Fibroblast of skin of right quadriceps (primary cell): ENCODE data around the gene PAIP1.
"Not testable (repeated sequence)": the region's sequence is repeated elsewhere in the genome, so short reads cannot be mapped to it uniquely, and the experiment has no call there.

Experiments
- DNase-seq: peaks from one replicate; pipeline ENCODE4 v3.0.0-alpha.2; 2013

PAIP1 gene

DNA sequence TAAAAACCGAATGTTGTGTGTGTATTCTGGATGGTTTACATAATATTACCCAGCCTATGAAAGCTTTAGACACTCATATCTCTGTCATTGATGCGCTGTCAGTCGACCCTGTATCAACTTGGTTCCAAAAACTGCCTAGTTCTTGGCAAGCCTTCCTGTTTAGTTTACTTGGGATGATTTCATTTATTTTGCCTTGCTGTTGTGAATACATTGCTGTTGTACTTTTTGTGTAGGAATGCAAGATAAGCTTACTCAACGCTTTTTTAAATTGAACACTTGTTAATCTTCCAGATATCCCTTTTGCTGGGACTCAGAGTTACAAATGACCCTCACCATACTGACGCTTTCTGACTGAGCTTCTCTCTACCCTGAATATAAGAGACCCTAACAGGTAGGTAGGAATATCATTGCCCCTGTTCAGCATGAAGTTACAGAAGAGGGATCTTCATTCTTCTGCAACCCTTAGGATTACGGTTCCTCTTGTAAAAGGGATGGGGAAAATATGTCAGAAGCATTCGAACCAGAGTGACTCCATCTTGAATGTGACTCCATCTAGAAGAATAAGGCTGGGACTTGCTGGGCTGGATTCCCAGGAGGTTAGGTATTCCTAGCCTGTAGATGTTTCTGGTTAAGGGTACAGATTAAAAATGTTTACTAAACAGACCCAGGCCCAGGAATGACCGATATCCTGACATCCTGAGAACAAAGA is 13.7 kb upstream of the PAIP1 start:
- DNase-seq, result no peak

DNA sequence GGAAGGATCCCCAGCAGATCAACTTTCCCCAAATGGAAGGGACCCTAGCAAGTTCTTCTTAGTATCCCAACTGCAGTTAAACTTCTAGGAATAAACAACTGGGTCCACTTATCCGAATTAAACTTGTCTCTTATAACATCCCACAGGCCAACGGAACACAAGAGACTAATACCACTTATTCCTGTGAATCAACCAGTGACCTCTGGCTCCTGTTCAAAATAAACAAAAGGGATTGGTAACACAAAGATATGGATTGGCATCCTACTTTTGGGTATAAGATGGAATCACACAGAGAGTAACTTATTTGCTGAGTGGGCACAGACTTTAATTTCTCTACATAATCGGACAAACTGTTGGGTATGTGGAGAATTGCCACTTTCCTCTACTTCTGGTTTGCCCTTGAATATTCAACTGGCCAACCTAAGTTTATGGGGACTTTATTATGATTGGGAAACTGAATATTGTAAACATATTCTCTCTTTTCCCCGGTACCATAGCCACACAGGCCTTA is 12.4 kb upstream of the PAIP1 start:
- no peak for DNase-seq

DNA sequence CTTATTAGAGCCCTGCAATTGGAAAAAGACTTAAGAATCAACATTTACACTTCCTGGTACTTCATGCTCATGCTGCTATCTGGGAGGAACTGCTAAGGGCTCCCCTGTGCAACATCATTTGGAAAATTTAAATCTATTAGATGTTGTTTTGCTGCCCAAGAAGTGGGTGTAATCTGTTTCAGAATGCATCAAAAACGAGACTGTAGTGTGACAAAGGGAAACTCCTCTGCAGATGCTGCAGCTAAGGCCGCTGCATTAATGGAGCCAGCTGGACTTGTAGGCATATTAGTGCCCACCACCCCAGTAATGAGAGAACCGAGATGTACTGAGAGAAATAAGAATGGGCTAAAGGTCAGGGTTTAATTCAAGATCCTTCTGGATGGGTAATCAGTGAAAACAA is 11.1 kb upstream of the PAIP1 start:
- no peak for DNase-seq

DNA sequence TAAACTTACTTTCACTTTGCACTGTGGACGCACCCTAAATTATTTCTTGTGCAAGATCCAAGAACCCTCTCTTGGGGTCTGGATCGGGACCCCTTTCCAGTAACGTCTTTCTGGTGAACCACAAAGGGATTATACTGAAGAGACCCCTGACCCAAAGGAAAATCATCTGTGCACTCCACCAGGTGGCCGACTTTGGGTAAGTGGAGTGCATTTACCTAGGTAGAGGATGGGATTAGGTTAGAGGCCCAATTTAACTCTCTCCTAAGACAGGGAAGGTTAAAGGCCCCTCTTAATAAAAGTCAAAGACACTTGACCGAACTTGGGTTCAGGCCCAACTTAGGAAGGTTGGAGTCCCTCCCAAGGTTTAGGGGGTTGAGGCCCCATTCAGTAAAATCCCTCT is 8.2 kb upstream of the PAIP1 start:
- no peak for DNase-seq

DNA sequence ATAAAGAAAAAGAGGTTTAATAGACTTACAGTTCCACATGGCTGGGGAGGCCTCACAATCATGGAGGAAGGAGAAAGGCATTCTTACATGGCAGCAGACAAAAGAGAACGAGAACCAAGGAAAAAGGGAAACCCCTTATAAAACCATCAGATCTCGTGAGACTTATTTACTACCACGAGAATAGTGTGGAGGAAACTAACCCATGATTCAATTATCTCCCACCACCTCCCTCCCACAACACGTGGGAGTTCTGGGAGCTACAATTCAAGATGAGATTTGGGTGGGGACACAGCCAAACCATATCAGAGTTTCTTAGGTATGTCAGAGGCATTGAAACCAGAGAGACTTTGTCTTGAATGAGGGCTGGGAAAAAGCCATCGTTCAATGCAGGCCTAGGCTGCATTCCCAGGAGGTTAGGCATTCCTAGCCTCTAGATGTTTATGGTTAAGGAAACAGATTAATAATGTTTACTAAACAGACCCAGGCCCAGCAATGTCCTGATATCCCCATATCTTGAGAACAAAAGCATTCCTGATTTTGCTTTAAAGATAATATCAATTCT is 7.5 kb upstream of the PAIP1 start:
- no peak for DNase-seq

DNA sequence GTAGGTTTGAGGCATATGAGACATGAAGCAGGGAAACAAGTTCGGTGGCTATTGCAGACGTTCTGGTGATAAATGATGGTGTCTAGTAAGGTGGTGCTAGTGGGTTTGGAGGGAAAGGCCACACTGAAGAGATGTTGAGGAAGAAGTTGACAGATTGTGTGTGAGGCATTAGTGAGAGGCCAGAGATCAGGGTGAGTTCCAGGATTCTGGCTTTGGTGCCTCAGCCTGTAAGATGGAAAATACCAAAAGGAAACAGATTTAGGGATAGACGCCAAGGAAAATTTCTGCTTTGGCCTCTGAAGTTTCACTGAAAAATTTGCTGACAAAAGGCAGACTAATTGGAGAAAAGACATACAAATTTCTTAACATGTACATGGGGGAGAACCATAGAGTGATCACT is 6.4 kb upstream of the PAIP1 start:
- no peak for DNase-seq

DNA sequence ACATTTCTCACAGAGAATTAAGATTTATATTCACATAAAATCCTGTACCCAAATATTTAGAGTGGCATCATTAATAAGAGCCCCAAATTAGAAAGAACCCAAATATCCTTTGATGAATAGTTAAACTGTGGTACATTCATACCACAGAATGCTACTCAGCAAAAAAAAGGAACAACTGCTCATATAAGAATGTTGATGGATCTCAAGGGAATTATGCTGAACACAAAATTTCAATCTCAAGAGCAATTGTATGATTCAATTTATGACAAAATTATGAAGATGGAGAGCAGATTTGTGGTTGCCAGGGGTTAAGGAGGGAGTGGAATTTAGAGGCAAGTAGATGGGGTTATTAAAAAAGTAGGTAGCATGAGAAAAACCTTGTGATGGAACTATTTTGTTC is 4.5 kb upstream of the PAIP1 start:
- peak; percentile 56 for DNase-seq

DNA sequence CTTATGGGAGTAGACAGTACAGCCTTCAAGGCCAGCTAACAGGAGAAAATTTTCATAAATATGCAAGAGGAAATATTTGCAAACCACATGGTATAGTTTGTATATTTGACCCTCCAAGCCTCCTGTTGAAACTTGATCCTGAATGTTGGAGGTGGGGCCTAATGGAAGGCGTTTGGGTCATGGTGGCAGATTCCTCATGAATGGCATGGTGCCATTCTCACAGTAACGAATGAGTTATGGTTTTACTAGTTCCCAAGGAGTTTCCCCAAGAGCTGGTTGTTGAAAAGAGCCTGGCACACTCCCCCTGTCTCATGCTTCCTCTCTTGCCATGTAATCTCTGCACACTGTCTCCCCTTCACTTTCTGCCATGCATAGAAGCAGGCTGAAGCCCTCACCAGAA is 3.3 kb upstream of the PAIP1 start:
- peak; percentile 61 for DNase-seq

DNA sequence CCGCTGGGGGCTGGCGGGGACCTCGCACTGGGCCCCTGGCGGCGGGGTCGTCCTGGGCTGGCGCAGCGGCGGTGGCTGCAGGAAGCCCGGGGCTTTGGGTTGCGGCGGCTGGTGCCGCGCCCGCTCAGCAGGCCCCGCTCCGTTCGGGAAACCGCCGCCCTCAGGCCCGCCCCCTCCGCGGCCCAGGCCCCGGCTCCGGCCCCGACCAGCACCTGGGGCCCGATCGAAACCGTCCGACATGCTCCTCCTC is 345 bp downstream of the PAIP1 start:
- not testable (repeated sequence) for DNase-seq

DNA sequence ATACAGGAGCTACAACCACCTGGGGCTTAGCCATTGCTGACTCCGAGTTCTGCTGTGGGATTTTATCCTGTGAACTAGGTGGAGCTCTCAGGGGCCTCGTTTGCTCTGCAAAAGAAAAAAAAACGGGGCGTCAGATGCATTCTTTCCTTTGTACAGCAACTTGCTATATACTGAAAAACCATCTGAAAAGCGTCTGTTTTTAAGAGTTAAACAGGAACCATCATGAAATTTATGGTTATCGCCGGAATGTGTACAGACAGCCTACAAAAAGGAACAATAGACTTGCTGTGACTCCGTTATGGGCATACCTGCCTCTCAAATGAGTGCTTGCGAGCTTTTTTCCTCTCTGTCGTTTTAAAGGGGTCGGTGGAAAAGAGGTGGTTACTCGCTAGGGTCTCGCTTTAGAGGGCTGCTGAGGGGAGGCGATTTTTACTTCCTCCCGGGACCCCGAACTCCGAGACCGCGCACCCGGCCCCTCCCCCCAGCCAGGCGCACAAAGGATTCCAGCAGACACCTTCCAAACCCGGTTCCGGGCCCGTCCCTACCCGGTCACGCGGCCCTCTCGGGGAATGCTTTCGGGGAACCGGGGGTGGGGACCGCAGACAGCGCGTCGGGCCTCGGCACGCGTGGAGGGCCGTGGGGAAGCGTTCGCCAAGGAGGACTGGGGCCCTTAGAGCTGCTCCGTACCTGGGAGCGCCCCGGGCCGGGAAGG is 826 bp downstream of the PAIP1 start:
- peak; percentile 40 for DNase-seq

DNA sequence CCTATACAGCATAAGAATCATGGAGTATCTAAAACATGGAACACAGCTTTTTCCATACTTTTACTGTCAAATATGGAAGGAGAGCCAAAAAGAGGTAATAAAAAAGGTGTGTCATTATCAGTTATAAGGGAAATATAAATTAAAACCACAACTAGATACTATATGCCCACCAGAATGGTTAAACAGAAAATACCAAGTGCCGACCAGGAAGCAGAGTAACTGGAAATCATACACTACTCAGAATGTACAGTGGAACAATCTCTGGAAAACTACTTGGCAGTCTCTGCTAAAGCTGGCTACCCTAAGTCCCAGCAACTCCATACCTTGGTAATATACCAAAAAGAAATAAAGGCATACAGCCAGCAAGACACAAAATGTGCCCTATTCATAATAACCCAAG is 2.4 kb downstream of the PAIP1 start:
- DNase-seq, result no peak

DNA sequence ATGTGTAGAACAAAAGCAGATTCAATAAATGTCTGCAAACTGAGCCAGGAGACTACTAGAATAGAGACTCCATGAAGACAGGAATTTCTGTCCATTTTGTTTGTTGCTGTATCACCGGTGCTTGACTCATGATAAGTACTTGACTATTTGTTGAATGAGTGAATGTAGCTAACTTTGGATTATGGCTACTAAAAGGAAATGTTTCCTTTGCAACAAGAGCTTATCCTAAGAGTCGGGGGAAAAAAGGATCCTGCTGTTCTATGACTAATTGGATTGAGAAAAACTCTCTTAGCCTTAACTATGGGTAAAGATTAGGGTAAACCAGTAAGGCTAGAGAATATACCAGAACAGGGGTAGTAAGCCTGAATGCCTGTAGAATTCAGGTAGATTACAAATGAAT is 3.5 kb downstream of the PAIP1 start:
- peak; percentile 5 for DNase-seq

DNA sequence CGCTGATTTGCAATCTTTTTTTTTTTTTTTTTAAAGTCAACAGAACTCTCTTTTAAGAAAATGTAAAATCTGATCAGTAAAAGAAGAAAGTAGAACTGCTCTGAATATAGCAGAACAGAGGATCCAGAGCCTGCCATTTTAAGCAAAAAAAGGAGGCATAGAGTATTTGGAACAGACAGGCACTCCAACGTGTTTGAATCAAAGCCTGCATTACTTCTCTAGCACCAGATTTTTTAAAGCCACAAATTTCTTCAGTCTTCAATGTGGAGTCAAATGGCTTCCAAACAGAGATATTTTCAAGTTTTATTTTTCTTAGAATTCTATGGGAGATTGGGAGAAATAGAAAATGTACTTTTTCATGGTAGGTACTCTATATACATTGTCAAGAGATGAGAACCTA is 5.1 kb downstream of the PAIP1 start:
- DNase-seq, result no peak

DNA sequence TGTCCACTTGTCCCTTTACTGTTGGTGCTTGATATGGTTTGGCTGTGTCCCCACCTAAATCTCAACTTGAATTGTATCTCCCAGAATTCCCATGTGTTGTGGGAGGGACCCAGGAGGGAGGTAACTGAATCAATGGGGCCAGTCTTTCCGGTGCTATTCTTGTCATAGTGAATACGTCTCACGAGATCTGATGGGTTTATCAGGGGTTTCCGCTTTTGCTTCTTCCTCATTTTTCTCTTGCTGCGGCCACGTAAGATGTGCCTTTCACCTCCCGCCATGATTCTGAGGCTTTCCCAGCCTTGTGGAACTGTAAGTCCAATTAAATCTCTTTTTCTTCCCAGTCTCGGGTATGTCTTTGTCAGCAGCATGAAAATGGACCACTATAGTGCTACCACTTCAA is 7.6 kb downstream of the PAIP1 start:
- not testable (repeated sequence) for DNase-seq

DNA sequence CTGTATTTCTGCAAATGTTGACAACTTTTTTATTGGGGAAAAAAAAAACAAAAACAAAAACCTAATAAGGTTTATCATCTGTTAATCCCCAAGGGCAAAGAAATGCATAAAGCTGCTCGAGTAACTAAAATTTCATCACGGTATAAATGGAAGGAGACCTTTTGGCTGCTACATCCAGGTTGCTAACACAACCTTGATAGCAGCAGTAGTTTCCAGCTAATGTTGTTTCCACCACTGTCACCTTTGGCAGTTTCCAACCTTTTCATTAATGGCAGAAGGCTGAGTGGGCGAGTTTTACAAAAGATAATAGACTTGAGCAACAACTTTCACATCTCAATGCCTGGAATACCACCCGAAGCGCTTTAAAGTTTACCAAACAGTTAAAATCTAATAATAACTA is 8.5 kb downstream of the PAIP1 start:
- no peak for DNase-seq

DNA sequence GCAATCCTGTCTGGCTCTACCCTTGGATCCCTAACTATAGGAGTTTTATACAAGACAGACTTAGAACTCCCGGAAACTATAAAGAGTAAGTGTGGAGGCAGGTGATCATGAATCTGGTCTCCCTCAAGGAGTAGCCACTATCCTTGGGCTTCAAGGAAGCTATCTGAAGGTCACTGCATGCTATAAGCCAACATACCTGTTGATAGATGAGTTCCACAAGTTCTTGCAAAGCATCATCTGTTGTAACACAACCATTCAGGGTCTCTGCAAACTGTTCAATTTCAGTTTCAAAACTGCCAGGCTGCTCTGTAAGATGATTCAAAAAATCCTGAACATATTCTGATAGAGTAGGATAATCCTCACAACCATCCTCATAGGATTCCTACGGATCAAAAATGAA is 9.3 kb downstream of the PAIP1 start:
- no peak for DNase-seq

DNA sequence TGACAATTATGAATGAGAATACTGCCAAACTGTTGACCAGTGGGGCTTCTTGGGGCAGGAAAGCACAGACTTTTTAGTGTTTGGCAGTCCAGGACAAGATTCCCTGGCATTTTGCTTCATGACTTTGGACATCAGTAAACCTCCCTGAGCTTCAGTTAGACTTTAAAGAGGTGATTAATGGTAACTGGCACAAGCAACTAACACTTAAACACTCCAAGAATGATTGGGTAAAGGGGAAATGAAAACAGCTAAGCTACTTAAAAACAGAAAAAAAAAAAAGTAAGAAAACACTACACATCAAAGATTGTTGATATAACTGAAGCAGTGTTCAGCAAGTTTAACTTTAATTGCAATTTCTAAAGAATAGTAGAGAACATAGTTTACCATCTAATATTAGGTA is 13.4 kb downstream of the PAIP1 start:
- no peak for DNase-seq

DNA sequence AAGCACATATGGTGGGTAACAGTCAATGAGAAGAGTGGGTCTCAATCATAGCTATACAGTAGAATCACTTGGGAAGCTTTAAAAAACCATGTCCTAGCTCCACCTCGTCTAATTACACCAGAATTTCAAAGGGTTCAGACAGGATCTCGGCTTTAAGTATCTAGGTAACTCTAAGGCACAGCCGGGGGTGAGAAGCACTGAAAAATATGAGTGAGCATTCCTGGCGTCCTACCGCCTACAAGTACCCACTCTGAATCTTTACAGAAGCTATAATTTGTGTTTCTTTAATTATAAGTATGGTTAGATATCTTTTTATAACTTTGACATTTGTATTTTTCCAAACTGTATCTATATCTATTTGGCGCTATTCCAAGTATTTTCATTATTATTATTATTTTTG is 16.1 kb downstream of the PAIP1 start:
- no peak for DNase-seq

DNA sequence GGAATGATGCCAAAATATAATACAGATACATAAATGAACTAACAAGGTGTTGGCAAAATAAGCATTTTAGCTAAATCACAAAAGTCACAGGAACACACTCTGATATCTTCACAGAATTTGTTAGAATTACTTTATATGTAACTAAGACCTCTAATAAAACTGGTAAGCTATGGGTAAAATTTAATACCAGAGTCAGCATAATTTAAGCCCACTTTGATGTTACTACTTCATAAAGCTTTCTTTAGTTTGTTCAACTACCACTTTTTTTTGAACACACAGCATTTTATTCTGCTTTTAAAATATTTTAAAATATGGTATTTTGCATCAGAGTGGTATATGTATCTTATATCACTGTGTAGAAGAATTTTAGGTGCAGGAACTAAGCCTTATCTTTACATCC is 19.9 kb downstream of the PAIP1 start:
- no peak for DNase-seq

DNA sequence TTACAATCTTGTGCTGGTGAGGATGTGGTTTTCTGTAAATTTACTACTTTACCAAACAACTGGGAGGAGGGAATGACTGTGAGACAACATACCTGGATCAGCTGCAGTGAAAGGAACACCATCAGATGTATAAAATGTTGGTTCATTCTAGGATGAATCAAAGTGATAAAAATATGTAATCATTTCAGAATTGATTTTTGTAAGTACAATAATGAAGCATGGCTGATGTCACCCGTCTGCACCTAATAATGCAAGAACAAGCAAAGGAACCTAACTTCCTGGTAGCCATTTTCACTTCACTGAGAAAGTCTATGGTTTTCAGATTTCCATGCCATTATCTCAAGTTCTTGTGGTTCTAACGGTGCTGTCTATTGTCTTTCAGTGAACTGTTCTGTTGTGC is 23.2 kb downstream of the PAIP1 start:
- no peak for DNase-seq

DNA sequence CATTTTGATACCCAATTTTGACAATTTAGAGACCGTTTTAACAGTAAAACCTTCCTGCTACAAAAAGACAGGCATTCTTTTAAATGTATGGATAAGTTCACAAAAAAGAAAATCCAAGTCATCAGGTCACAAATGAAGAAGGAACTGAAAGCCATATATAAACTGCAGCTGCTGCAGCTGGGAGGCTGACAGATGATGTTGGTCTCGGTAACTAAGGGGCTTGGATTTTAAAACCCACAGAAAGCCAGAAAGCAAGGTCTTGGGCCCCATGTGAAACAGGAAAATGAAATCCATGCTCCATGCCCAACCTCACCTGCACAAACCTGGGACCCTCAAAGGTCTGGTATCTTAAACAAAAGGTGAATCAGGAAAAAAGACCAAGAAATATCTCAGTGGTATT is 26.2 kb downstream of the PAIP1 start:
- DNase-seq, result no peak

DNA sequence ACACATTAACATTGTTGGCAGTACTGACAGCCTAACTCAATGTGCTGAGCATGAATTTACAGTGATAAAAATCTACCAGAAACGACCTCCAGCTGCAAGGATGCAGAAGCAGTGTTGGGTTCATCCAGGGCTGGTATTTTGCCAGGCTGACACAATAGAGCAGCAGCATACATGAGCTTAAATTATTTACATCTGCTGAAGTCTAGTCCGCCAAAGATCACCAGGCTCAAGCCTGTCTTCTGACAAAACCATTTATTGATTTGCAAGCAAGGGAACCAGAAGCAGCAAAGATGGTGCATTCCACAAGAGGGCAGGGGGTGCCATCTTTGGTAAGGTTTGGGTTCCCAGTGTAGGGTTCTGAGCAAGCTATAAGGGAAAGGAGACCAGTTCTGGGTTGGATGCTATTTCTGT is 33.2 kb downstream of the PAIP1 start:
- peak; percentile 4 for DNase-seq

DNA sequence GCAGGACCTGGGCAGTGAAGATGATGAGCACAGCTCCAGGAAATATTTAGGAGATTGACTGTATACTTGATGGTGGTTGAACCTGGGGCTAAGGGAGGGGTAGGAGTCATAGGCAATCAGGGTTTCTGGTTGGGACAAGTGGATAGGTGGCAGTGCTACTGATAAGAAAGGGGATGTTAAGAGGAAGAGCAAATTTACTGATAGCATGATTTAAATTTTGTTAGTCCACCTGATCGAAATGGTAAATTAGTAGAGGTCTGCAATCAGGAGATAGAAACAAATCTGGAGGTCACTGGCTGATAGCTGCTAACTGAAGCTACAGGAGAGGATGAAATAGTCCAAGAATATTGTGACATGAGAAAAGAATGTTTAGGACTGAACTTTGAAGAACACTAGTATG is 36.3 kb downstream of the PAIP1 start:
- no peak for DNase-seq

DNA sequence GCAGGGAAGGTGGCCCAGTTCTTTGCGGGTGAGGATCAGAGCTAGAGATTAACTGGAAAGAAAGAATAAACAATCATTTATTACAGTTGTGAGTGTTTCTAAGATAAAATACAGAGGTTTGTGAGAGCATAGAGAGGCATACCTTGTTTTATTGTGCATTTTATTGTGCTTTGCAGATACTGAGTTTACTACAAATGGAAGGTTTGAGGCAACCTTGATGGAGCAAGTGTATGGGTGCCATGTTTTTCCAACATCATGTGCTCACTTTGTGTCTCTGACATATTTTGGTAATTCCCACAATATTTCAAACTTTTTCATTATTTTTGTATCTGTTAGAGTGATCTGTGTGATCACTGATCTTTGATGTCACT is 41.2 kb downstream of the PAIP1 start:
- DNase-seq, result no peak
